Measurements from ENCODE around the gene COL6A3.

The COL6A3 gene

DNA sequence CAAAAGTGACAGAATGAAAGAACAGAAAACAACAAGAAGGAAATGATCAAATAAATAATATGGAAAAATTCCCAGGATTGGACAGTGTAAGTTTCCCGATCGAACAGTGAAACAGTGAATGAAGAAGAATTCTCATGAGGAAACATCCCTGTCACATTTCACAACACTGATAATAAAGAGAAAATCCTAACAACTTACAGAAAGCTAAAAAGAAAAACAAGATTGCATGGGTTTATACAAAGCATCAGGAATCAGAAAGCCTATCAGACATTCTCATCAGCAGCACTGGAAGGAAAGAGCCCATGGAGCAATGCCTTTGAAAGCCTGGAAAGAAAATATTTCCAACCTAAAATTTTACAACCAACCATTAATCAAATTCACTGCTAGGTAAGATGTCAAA lies 9.9 kb upstream of the COL6A3 start (continued):
- TF ChIP-seq, protein P1, sequence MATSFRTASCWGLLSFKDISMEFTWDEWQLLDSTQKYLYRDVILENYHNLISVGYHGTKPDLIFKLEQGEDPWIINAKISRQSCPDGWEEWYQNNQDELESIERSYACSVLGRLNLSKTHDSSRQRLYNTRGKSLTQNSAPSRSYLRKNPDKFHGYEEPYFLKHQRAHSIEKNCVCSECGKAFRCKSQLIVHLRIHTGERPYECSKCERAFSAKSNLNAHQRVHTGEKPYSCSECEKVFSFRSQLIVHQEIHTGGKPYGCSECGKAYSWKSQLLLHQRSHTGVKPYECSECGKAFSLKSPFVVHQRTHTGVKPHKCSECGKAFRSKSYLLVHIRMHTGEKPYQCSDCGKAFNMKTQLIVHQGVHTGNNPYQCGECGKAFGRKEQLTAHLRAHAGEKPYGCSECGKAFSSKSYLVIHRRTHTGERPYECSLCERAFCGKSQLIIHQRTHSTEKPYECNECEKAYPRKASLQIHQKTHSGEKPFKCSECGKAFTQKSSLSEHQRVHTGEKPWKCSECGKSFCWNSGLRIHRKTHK (tag by site-specific recombination; IDR thresholded peaks at IDR 0.05), result no peak
- no peak for TF ChIP-seq HOXA7 (CRISPR knock-in tag; IDR thresholded peaks at IDR 0.05; ENCODE audit: borderline replicate concordance)
- TF ChIP-seq, protein P2, sequence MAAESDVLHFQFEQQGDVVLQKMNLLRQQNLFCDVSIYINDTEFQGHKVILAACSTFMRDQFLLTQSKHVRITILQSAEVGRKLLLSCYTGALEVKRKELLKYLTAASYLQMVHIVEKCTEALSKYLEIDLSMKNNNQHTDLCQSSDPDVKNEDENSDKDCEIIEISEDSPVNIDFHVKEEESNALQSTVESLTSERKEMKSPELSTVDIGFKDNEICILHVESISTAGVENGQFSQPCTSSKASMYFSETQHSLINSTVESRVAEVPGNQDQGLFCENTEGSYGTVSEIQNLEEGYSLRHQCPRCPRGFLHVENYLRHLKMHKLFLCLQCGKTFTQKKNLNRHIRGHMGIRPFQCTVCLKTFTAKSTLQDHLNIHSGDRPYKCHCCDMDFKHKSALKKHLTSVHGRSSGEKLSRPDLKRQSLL (tag by site-specific recombination; IDR thresholded peaks at IDR 0.05), result no peak
- TF ChIP-seq RBAK (tag by site-specific recombination; IDR thresholded peaks at IDR 0.05), result no peak
- TF ChIP-seq GLI2 (tag by site-specific recombination; IDR thresholded peaks at IDR 0.05; ENCODE audit: borderline replicate concordance, low read depth), result no peak
- TF ChIP-seq, protein P3, sequence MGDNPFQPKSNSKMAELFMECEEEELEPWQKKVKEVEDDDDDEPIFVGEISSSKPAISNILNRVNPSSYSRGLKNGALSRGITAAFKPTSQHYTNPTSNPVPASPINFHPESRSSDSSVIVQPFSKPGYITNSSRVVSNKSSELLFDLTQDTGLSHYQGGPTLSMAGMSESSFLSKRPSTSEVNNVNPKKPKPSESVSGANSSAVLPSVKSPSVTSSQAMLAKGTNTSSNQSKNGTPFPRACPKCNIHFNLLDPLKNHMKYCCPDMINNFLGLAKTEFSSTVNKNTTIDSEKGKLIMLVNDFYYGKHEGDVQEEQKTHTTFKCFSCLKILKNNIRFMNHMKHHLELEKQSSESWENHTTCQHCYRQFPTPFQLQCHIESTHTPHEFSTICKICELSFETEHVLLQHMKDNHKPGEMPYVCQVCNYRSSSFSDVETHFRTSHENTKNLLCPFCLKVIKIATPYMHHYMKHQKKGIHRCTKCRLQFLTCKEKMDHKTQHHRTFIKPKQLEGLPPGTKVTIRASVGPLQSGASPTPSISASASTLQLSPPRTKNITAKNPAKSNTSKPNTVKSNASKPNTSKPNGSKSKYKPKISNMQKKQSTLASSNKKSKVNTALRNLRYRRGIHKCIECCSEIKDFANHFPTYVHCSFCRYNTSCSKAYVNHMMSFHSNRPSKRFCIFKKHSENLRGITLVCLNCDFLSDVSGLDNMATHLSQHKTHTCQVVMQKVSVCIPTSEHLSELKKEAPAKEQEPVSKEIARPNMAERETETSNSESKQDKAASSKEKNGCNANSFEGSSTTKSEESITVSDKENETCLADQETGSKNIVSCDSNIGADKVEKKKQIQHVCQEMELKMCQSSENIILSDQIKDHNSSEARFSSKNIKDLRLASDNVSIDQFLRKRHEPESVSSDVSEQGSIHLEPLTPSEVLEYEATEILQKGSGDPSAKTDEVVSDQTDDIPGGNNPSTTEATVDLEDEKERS (tag by site-specific recombination; IDR thresholded peaks at IDR 0.05), result no peak
- TF ChIP-seq, protein P4, sequence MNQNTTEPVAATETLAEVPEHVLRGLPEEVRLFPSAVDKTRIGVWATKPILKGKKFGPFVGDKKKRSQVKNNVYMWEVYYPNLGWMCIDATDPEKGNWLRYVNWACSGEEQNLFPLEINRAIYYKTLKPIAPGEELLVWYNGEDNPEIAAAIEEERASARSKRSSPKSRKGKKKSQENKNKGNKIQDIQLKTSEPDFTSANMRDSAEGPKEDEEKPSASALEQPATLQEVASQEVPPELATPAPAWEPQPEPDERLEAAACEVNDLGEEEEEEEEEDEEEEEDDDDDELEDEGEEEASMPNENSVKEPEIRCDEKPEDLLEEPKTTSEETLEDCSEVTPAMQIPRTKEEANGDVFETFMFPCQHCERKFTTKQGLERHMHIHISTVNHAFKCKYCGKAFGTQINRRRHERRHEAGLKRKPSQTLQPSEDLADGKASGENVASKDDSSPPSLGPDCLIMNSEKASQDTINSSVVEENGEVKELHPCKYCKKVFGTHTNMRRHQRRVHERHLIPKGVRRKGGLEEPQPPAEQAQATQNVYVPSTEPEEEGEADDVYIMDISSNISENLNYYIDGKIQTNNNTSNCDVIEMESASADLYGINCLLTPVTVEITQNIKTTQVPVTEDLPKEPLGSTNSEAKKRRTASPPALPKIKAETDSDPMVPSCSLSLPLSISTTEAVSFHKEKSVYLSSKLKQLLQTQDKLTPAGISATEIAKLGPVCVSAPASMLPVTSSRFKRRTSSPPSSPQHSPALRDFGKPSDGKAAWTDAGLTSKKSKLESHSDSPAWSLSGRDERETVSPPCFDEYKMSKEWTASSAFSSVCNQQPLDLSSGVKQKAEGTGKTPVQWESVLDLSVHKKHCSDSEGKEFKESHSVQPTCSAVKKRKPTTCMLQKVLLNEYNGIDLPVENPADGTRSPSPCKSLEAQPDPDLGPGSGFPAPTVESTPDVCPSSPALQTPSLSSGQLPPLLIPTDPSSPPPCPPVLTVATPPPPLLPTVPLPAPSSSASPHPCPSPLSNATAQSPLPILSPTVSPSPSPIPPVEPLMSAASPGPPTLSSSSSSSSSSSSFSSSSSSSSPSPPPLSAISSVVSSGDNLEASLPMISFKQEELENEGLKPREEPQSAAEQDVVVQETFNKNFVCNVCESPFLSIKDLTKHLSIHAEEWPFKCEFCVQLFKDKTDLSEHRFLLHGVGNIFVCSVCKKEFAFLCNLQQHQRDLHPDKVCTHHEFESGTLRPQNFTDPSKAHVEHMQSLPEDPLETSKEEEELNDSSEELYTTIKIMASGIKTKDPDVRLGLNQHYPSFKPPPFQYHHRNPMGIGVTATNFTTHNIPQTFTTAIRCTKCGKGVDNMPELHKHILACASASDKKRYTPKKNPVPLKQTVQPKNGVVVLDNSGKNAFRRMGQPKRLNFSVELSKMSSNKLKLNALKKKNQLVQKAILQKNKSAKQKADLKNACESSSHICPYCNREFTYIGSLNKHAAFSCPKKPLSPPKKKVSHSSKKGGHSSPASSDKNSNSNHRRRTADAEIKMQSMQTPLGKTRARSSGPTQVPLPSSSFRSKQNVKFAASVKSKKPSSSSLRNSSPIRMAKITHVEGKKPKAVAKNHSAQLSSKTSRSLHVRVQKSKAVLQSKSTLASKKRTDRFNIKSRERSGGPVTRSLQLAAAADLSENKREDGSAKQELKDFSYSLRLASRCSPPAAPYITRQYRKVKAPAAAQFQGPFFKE (tag by site-specific recombination; IDR thresholded peaks at IDR 0.05; ENCODE audit: borderline replicate concordance), result no peak
- no peak for TF ChIP-seq ZNF146 (tag by site-specific recombination; IDR thresholded peaks at IDR 0.05)

DNA sequence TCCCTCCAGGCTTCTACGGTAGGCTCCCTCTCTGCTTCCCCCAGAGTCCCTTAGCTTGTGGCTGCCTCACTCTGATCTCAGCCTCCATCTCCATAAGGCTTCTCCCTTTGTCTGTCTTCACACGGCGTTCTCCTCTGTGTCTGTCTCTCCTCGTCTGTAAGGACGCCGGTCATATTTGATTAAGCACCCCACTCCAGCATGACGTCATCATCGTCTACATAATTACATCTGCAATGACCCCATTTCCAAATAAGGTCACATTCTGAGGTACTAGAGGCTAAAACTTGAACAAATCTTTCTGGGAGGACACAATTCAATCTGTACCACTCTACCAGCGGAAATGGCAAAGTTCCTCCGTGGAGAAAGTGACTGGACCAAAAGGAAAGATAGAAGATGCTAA lies 8.3 kb upstream of the COL6A3 start:
- POLR2A ChIA-PET, result interaction anchor here (1.1 kb wide), 1 partner anchor 53 kb away, joined by 3 read pairs; no protein-coding TSS in a partner anchor
- TF ChIP-seq, protein P5, sequence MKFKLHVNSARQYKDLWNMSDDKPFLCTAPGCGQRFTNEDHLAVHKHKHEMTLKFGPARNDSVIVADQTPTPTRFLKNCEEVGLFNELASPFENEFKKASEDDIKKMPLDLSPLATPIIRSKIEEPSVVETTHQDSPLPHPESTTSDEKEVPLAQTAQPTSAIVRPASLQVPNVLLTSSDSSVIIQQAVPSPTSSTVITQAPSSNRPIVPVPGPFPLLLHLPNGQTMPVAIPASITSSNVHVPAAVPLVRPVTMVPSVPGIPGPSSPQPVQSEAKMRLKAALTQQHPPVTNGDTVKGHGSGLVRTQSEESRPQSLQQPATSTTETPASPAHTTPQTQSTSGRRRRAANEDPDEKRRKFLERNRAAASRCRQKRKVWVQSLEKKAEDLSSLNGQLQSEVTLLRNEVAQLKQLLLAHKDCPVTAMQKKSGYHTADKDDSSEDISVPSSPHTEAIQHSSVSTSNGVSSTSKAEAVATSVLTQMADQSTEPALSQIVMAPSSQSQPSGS (tag by site-specific recombination; IDR thresholded peaks at IDR 0.05; ENCODE audit: low read depth), result peak; percentile 67
- no peak for TF ChIP-seq ZNF571 (tag by site-specific recombination; IDR thresholded peaks at IDR 0.05)
- no peak for TF ChIP-seq ZSCAN30 (tag by site-specific recombination; IDR thresholded peaks at IDR 0.05)
- no peak for TF ChIP-seq ZNF366 (tag by site-specific recombination; conservative IDR thresholded peaks at IDR 0.05)
- TF ChIP-seq IKZF3 (tag by site-specific recombination; IDR thresholded peaks at IDR 0.05), result no peak
- TF ChIP-seq ZBTB8A (tag by site-specific recombination; IDR thresholded peaks at IDR 0.05), result no peak
- 0 out of 2 replicates have a peak, but pooled peaks have one; percentile 22 for TF ChIP-seq ZNF629 (tag by site-specific recombination; IDR thresholded peaks at IDR 0.05)
- TF ChIP-seq, protein P6, sequence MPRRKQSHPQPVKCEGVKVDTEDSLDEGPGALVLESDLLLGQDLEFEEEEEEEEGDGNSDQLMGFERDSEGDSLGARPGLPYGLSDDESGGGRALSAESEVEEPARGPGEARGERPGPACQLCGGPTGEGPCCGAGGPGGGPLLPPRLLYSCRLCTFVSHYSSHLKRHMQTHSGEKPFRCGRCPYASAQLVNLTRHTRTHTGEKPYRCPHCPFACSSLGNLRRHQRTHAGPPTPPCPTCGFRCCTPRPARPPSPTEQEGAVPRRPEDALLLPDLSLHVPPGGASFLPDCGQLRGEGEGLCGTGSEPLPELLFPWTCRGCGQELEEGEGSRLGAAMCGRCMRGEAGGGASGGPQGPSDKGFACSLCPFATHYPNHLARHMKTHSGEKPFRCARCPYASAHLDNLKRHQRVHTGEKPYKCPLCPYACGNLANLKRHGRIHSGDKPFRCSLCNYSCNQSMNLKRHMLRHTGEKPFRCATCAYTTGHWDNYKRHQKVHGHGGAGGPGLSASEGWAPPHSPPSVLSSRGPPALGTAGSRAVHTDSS (tag by site-specific recombination; IDR thresholded peaks at IDR 0.05), result no peak
- no peak for TF ChIP-seq ZSCAN23 (tag by site-specific recombination; IDR thresholded peaks at IDR 0.05)
- Histone ChIP-seq H3K4me3 (ENCODE audit: low read depth, low read length) (no peak overlapping the region), H3K9me3 (ENCODE audit: control insufficient read depth, insufficient read depth, low read depth, low read length) (no peaks in the 10 kb centered on the region), H3K4me1 (ENCODE audit: control insufficient read depth, insufficient read depth, low read length) (peaks cover 5% of the 10 kb centered on the region), H3K27ac (ENCODE audit: extremely low read depth, low read depth, low read length) (no peak overlapping the region), H3K36me3 (ENCODE audit: control insufficient read depth in 2 of 2, insufficient read depth in 1 of 2, low read length in 2 of 2) (no peaks in the 10 kb centered on the region)
- CTCF ChIA-PET, result interaction anchor here (0.6 to 5.2 kb wide), 29 partner anchors 8 to 302 kb away, joined by 3 to 72 read pairs (median 5); no protein-coding TSS in a partner anchor
